ENCODE data around the gene DHX15.

DNA sequence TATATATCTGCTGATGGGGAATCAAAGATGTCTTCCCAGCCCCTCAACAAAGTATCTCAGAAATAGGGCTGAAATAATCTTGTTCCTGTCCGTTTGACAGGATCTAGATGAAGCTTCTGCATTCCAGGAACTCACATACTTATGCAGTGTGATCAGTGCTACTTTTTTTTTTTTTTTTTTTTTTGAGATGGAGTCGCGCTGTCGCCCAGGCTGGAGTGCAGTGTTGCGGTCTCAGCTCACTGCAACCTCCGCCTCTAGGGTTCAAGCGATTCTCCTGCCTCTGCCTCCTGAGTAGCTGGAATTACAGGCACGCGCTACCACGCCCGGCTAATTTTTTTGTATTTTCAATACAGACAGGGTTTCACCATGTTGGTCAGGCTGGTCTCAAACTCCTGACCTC is 36.4 kb downstream of the DHX15 start:
- TF ChIP-seq, protein P1, sequence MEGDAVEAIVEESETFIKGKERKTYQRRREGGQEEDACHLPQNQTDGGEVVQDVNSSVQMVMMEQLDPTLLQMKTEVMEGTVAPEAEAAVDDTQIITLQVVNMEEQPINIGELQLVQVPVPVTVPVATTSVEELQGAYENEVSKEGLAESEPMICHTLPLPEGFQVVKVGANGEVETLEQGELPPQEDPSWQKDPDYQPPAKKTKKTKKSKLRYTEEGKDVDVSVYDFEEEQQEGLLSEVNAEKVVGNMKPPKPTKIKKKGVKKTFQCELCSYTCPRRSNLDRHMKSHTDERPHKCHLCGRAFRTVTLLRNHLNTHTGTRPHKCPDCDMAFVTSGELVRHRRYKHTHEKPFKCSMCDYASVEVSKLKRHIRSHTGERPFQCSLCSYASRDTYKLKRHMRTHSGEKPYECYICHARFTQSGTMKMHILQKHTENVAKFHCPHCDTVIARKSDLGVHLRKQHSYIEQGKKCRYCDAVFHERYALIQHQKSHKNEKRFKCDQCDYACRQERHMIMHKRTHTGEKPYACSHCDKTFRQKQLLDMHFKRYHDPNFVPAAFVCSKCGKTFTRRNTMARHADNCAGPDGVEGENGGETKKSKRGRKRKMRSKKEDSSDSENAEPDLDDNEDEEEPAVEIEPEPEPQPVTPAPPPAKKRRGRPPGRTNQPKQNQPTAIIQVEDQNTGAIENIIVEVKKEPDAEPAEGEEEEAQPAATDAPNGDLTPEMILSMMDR (IDR thresholded peaks at IDR 0.05): no peak
- TF ChIP-seq POLR2A (IDR thresholded peaks at IDR 0.05; ENCODE audit: low read depth) (no peak), POLR2AphosphoS5 (IDR thresholded peaks at IDR 0.05) (no peak)
